ENCODE measurements around the gene UGT1A5. TPM values are rescaled to one million over a fixed set of nuclear protein-coding genes. Genes with fewer than 3 reads are reported as not detected.

UGT1A5 gene
- total and polyA plus RNA-seq, 8 donors: not detected

GRCh38 chr2:233769260-233769659, 56.6 kb downstream of the UGT1A5 start:
- FAIRE-seq: no peak
- Histone ChIP-seq H3K36me3 (no peaks in the 10 kb centered on the region), H3K27ac (no peak overlapping the region), H3K27me3 (no peaks in the 10 kb centered on the region), H3K4me1 (no peaks in the 10 kb centered on the region), H3K4me3 (no peak overlapping the region), H3K9me3 (no peaks in the 10 kb centered on the region)
- ATAC-seq: no peak
- intact Hi-C loops (cut with DNase I): no loop called here
- WGBS, 2 donors: 77 to 89% methylated on average over 9 of the region's 9 CpGs
- no peak for DNase-seq
- no peak for TF ChIP-seq CTCF (IDR thresholded peaks at IDR 0.05)

DNA sequence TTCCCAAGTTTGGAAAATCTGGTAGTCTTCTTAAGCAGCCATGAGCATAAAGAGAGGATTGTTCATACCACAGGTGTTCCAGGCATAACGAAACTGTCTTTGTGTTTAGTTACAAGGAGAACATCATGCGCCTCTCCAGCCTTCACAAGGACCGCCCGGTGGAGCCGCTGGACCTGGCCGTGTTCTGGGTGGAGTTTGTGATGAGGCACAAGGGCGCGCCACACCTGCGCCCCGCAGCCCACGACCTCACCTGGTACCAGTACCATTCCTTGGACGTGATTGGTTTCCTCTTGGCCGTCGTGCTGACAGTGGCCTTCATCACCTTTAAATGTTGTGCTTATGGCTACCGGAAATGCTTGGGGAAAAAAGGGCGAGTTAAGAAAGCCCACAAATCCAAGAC, 59.4 kb downstream of the UGT1A5 start:
- DNase-seq (no peak), FAIRE-seq (no peak), ATAC-seq (no peak)
- intact Hi-C loops (cut with DNase I): no loop called here
- H3K36me3 ChIP-seq: no peaks in the 10 kb centered on the region
- H3K4me1 ChIP-seq: no peaks in the 10 kb centered on the region
- no peak for TF ChIP-seq CTCF (IDR thresholded peaks at IDR 0.05)
- no peaks in the 10 kb centered on the region for H3K9me3 ChIP-seq
- H3K27me3 ChIP-seq: no peaks in the 10 kb centered on the region
- H3K27ac ChIP-seq: no peak overlapping the region
- WGBS, 2 donors: 76 to 80% methylated on average over 16 of the region's 16 CpGs
- no peak overlapping the region for H3K4me3 ChIP-seq

DNA sequence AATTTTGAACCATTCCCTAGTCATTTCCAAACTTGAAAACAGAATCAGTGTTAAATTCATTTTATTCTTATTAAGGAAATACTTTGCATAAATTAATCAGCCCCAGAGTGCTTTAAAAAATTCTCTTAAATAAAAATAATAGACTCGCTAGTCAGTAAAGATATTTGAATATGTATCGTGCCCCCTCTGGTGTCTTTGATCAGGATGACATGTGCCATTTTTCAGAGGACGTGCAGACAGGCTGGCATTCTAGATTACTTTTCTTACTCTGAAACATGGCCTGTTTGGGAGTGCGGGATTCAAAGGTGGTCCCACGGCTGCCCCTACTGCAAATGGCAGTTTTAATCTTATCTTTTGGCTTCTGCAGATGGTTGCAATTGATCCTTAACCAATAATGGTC, 59.9 kb downstream of the UGT1A5 start:
- Histone ChIP-seq H3K27me3 (no peaks in the 10 kb centered on the region), H3K9me3 (no peaks in the 10 kb centered on the region), H3K4me3 (no peak overlapping the region), H3K36me3 (no peaks in the 10 kb centered on the region), H3K4me1 (no peaks in the 10 kb centered on the region), H3K27ac (no peak overlapping the region)
- FAIRE-seq (no peak), DNase-seq (no peak), ATAC-seq (no peak)
- intact Hi-C loops (cut with DNase I): no loop called here
- WGBS, 2 donors: 46 to 47% methylated on average over 5 of the region's 5 CpGs
- TF ChIP-seq CTCF (IDR thresholded peaks at IDR 0.05): no peak

DNA sequence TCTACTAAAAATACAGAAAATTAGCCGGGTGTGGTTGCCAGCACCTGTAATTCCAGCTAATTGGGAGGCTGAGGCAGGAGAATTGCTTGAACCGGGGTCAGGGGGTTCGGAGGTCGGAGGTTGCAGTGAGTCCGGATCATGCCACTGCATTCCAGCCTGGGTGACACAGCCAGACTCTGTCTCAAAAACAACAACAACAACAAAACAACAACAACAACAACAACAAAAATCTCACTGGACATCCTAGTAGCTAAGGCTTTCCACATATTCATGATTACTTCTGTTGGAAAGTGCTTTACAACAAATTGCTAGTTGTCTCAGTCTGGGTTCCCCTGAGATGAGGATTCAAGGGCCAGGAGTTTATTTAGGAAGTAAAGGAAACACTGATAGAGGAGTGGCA, 61.1 kb downstream of the UGT1A5 start:
- FAIRE-seq: no peak
- no peaks in the 10 kb centered on the region for H3K27me3 ChIP-seq
- DNase-seq: no peak
- H3K36me3 ChIP-seq: no peaks in the 10 kb centered on the region
- TF ChIP-seq CTCF (IDR thresholded peaks at IDR 0.05): no peak
- no peaks in the 10 kb centered on the region for H3K9me3 ChIP-seq
- intact Hi-C loops (cut with DNase I): no loop called here
- H3K4me3 ChIP-seq: no peak overlapping the region
- H3K27ac ChIP-seq: no peak overlapping the region
- 77 to 85% methylated on average over 5 of the region's 5 CpGs for WGBS, 2 donors
- no peaks in the 10 kb centered on the region for H3K4me1 ChIP-seq
- ATAC-seq: no peak

GRCh38 chr2:233775414-233775813, 62.7 kb downstream of the UGT1A5 start:
- intact Hi-C loops (cut with DNase I): no loop called here
- ATAC-seq (no peak), DNase-seq (no peak), FAIRE-seq (no peak)
- Histone ChIP-seq H3K36me3 (no peaks in the 10 kb centered on the region), H3K4me3 (no peak overlapping the region), H3K4me1 (no peaks in the 10 kb centered on the region), H3K27me3 (no peaks in the 10 kb centered on the region), H3K9me3 (no peaks in the 10 kb centered on the region), H3K27ac (no peak overlapping the region)
- TF ChIP-seq CTCF (IDR thresholded peaks at IDR 0.05): no peak
- WGBS, 2 donors: 80 to 90% methylated on average over 6 of the region's 6 CpGs

All from pancreas (tissue), 10 donors.